Iris pigment epithelial cell (primary cell): ENCODE data around the gene PDPK1.
"Not testable (repeated sequence)": the region's sequence is repeated elsewhere in the genome, so short reads cannot be mapped to it uniquely, and the experiment has no call there.

Experiments
- DNase-seq: peaks from one replicate; pipeline ENCODE4 v3.0.0-alpha.2; 2011; ENCODE audit warnings: low read depth

The PDPK1 gene

GRCh38 chr16:2523801-2524231 is 14.0 kb upstream of the PDPK1 start:
- DNase-seq, result no peak

GRCh38 chr16:2524339-2524938 is 13.4 kb upstream of the PDPK1 start:
- no peak for DNase-seq

GRCh38 chr16:2526135-2526534 is 11.7 kb upstream of the PDPK1 start:
- DNase-seq, result no peak

- no peak for DNase-seq
Measured at GRCh38 chr16:2527071-2527783, 10.6 kb upstream of the PDPK1 start.

GRCh38 chr16:2527784-2528100 is 10.1 kb upstream of the PDPK1 start:
- DNase-seq, result no peak

- DNase-seq, result no peak
Measured at GRCh38 chr16:2528161-2529060, 9.4 kb upstream of the PDPK1 start.

GRCh38 chr16:2529061-2529931 is 8.5 kb upstream of the PDPK1 start:
- DNase-seq, result no peak

GRCh38 chr16:2529961-2530628 is 7.7 kb upstream of the PDPK1 start:
- no peak for DNase-seq

- DNase-seq, result no peak
Measured at GRCh38 chr16:2530629-2531318, 7.0 kb upstream of the PDPK1 start.

GRCh38 chr16:2531371-2531695 is 6.5 kb upstream of the PDPK1 start, which contains the start of gene CEMP1:
CEMP1 (minus strand) TSS chr16:2531408; CDS start chr16:2531073, 335 bp downstream.
- no peak for DNase-seq

- DNase-seq, result peak; percentile 97
Measured at GRCh38 chr16:2531696-2532493, 5.9 kb upstream of the PDPK1 start.

GRCh38 chr16:2532494-2533141 is 5.2 kb upstream of the PDPK1 start:
- peak; percentile 59 for DNase-seq

- not testable (repeated sequence) for DNase-seq
Measured at GRCh38 chr16:2533142-2533755, 4.6 kb upstream of the PDPK1 start.

GRCh38 chr16:2533912-2534311 is 3.9 kb upstream of the PDPK1 start:
- no peak for DNase-seq

GRCh38 chr16:2534335-2534734 is 3.5 kb upstream of the PDPK1 start:
- not testable (repeated sequence) for DNase-seq

GRCh38 chr16:2535625-2536013 is 2.2 kb upstream of the PDPK1 start:
- peak; percentile 63 for DNase-seq

GRCh38 chr16:2539192-2539844 is 1.5 kb downstream of the PDPK1 start:
- DNase-seq, result not testable (repeated sequence)

GRCh38 chr16:2539845-2540458 is 2.1 kb downstream of the PDPK1 start:
- peak; percentile 24 for DNase-seq
